ENCODE data around the gene NKD2. TPM values are rescaled to one million over a fixed set of nuclear protein-coding genes. Genes with fewer than 3 reads are reported as not detected.

The NKD2 gene
- total and polyA plus RNA-seq, 9 donors = 1.5 to 5.3 (median 2.3) TPM

DNA sequence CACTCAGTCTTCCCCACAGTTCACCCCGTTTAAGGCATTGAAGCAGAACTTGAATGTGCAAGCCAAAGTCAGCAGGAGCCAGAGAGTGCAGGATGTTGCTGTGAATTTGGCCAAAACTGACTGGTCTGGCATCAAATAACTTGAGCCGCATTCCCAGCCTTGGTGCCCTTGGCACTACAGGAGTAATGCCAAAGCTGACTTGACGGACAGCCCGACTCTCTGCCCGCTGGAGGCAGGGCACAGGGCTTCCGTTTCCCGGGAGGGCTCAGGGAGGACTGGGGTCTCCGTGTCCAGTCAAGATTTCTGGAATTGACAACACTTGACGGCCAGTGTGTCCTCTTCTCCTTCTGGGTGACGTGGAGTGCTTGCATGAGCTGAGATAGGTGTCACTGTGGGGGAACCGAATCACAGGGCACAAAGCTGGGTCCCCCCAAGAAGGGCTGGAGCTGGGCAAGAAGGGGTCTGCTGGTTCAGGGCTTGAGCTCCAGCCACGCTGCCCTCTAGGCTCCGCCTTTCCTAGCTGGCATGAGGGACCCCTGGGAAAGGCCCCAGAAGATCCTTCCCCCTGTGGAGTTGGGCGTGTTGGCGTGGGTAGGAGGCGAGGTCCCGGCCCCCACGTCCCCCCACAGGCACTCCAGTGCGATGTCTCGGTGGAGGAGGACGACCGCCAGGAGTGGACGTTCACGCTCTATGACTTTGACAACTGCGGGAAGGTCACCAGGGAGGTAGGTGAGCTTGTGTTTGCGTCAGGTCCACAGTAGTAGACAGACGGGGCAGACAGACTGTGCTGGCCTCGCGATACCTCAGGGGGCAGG lies 25.2 kb downstream of the NKD2 start:
- Histone ChIP-seq H3K27me3 (ENCODE audit: control insufficient read depth, insufficient read depth, low read length) (peaks cover 3% of the 10 kb centered on the region), H3K36me3 (ENCODE audit: control insufficient read depth, insufficient read depth, low read length) (no peaks in the 10 kb centered on the region), H3K4me3 (ENCODE audit: low read length) (no peak overlapping the region), H3K27ac (ENCODE audit: low read length) (no peak overlapping the region), H3K4me1 (ENCODE audit: control insufficient read depth, insufficient read depth, low read length) (peaks cover 2% of the 10 kb centered on the region), H3K9me3 (replicated peaks; ENCODE audit: control insufficient read depth, low read depth, low read length) (no peaks in the 10 kb centered on the region)
- WGBS (ENCODE audit: insufficient coverage) = 85% methylated on average over 27 of the region's 29 CpGs
- no peak for DNase-seq

DNA sequence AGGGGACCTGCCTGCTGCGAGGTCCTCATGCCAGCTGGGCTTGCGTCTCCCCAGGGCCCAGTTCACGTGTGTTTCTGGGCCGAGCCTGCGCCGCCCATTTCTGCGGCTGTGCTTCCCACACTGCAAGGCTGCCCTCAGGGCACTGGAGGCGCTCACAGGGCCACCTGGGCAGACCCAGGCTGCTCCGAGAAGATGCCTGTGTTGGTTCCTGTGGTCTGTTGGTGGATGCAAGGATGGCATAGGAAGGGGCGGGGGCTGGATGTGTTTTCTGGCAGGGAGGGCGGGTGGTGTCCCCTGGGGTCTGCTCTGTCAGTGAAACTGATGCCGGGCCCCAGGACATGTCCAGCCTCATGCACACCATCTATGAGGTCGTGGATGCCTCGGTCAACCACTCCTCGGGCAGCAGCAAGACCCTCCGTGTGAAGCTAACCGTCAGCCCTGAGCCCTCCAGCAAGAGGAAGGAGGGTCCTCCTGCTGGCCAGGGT lies 25.9 kb downstream of the NKD2 start:
- H3K4me1 ChIP-seq (ENCODE audit: control insufficient read depth, insufficient read depth, low read length) = peaks cover 2% of the 10 kb centered on the region
- H3K27me3 ChIP-seq (ENCODE audit: control insufficient read depth, insufficient read depth, low read length) = no peaks in the 10 kb centered on the region
- no peak overlapping the region for H3K4me3 ChIP-seq (ENCODE audit: low read length)
- H3K9me3 ChIP-seq (replicated peaks; ENCODE audit: control insufficient read depth, low read depth, low read length) = no peaks in the 10 kb centered on the region
- WGBS (ENCODE audit: insufficient coverage) = 85% methylated on average over 14 of the region's 17 CpGs
- no peak overlapping the region for H3K27ac ChIP-seq (ENCODE audit: low read length)
- DNase-seq = no peak
- H3K36me3 ChIP-seq (ENCODE audit: control insufficient read depth, insufficient read depth, low read length) = no peaks in the 10 kb centered on the region

DNA sequence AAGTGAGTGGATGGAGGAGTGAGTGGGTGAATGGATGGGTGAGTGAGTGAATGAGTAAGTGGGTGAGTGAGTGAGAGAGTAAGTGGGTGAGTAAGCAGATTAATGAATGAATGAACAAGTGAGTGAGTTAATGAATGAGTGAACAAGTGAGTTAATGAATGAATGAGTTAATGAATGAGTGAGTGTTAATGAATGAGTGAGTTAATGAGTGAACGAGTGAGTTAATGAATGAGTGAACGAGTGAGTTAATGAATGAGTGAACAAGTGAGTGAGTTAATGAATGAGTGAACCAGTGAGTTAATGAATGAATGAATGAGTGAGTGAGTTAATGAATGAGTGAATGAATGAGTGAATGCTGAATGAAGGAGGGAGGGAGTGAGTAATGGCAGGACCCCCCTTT lies 26.4 kb downstream of the NKD2 start:
- Histone ChIP-seq H3K27me3 (ENCODE audit: control insufficient read depth, insufficient read depth, low read length) (no peaks in the 10 kb centered on the region), H3K36me3 (ENCODE audit: control insufficient read depth, insufficient read depth, low read length) (no peaks in the 10 kb centered on the region), H3K27ac (ENCODE audit: low read length) (no peak overlapping the region), H3K4me3 (ENCODE audit: low read length) (no peak overlapping the region), H3K4me1 (ENCODE audit: control insufficient read depth, insufficient read depth, low read length) (peaks cover 2% of the 10 kb centered on the region), H3K9me3 (replicated peaks; ENCODE audit: control insufficient read depth, low read depth, low read length) (no peaks in the 10 kb centered on the region)
- 96% methylated on average over 2 of the region's 2 CpGs for WGBS (ENCODE audit: insufficient coverage)
- DNase-seq = no peak

DNA sequence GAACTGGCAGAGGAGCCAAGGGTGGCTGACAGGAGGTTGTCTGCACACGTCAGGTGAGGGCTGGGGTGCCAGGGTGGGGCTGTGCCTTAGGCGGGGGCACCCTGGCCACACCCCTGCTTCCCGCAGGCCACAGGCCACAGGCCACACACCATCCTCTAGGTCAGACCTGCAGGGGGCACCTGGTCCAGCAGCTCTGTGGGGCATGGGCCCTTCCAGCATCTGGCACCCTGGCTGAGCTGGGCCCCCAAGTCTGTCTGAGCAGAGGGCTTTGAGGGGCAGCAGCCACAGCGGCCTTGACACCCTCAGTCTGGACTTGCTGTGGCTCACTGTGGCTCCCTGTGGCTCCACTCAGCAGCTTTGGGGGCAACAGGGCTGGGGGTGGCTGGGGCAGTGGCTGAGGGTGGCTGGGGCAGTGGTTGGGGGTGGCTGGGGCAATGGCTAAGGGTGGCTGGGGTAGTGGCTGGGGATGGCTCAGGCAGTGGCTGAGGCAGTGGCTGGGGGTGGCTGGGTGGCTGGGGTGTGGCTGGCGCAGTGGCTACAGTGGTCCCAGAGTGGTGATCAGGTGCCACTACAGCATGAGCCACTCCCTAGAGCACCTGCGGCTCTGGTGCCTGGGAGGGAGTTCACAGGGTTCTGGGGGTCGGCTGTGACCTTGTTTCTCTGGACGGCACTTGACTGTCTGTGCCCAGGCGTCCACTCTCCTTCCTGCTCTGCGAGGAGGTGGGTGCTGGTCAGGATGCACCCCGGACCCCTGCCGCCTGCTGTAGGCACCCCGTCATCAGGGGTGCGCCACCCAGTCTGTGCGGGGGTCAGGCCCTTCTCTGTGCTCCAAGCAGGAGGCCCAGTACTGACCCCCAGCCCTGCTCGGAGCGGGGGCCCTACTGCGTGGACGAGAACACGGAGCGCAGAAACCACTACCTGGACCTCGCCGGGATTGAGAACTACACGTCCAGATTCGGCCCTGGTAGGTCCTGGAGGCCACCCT lies 27.1 kb downstream of the NKD2 start:
- Histone ChIP-seq H3K9me3 (replicated peaks; ENCODE audit: control insufficient read depth, low read depth, low read length) (no peaks in the 10 kb centered on the region), H3K4me1 (ENCODE audit: control insufficient read depth, insufficient read depth, low read length) (peaks cover 2% of the 10 kb centered on the region), H3K27me3 (ENCODE audit: control insufficient read depth, insufficient read depth, low read length) (no peaks in the 10 kb centered on the region), H3K36me3 (ENCODE audit: control insufficient read depth, insufficient read depth, low read length) (no peaks in the 10 kb centered on the region), H3K27ac (ENCODE audit: low read length) (no peak overlapping the region), H3K4me3 (ENCODE audit: low read length) (no peak overlapping the region)
- whole genome bisulfite sequencing (ENCODE audit: insufficient coverage) = 94% methylated on average over 23 of the region's 25 CpGs
- no peak for DNase-seq

DNA sequence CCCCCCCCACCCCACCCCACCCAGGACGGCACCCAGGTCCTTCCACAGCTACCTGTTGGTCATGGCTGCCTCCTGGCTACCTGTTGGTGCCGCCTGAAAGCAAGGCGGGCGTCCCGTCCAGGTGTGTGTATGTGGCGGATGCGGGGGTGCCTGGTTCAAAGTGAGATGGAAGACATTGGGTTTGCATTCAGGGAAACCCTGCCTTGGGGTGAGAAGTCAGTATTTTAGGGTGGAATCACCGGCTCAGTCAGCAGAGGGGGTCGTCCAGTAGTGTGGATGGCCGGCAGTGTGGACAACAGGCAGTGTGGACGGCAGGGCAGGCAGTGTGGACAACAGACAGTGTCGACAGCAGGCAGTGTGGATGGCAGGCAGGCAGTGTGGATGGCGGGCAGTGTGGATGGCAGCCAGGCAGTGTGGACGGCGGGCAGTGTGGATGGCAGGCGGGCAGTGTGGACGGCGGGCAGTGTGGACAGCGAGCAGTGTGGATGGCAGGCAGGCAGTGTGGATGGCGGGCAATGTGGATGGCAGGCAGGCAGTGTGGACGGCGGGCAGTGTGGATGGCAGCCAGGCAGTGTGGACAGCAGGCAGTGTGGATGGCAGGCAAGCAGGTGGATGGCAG lies 28.0 kb downstream of the NKD2 start:
- no peaks in the 10 kb centered on the region for H3K36me3 ChIP-seq (ENCODE audit: control insufficient read depth, insufficient read depth, low read length)
- DNase-seq = no peak
- H3K27ac ChIP-seq (ENCODE audit: low read length) = no peak overlapping the region
- no peak overlapping the region for H3K4me3 ChIP-seq (ENCODE audit: low read length)
- peaks cover 2% of the 10 kb centered on the region for H3K4me1 ChIP-seq (ENCODE audit: control insufficient read depth, insufficient read depth, low read length)
- no peaks in the 10 kb centered on the region for H3K27me3 ChIP-seq (ENCODE audit: control insufficient read depth, insufficient read depth, low read length)
- H3K9me3 ChIP-seq (replicated peaks; ENCODE audit: control insufficient read depth, low read depth, low read length) = no peaks in the 10 kb centered on the region
- WGBS (ENCODE audit: insufficient coverage) = 85% methylated on average over 20 of the region's 22 CpGs

DNA sequence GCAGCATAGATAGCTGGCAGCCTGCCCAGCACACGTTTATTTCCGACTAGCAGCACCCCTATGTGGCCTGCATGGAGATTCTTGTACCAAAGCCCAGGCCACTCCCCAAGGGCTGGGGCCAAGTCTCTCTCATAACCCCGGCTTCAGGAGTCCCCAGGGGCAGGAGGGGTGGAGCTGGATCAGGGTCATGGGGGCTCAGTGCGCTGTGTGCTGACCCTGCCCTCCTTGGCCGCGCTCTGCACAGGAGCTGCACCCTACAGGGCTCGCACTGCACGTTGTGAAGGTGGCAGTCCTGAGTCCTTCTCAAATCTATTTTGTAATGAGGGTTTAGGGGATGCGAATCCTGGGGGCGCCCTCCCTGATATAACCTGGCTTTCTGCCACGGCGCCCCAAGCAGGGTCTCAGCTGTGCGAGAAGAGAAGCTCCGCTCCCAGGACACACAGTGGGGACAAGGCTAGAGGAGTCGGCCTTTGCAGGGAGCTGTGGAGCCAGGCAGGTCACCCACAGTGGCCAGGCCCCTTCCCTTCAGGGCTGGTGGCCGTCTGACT lies 28.6 kb downstream of the NKD2 start:
- no peak overlapping the region for H3K27ac ChIP-seq (ENCODE audit: low read length)
- H3K9me3 ChIP-seq (replicated peaks; ENCODE audit: control insufficient read depth, low read depth, low read length) = no peaks in the 10 kb centered on the region
- H3K4me1 ChIP-seq (ENCODE audit: control insufficient read depth, insufficient read depth, low read length) = peaks cover 2% of the 10 kb centered on the region
- 71% methylated on average over 14 of the region's 16 CpGs for WGBS (ENCODE audit: insufficient coverage)
- H3K4me3 ChIP-seq (ENCODE audit: low read length) = no peak overlapping the region
- DNase-seq = no peak
- H3K27me3 ChIP-seq (ENCODE audit: control insufficient read depth, insufficient read depth, low read length) = no peaks in the 10 kb centered on the region
- H3K36me3 ChIP-seq (ENCODE audit: control insufficient read depth, insufficient read depth, low read length) = no peaks in the 10 kb centered on the region

DNA sequence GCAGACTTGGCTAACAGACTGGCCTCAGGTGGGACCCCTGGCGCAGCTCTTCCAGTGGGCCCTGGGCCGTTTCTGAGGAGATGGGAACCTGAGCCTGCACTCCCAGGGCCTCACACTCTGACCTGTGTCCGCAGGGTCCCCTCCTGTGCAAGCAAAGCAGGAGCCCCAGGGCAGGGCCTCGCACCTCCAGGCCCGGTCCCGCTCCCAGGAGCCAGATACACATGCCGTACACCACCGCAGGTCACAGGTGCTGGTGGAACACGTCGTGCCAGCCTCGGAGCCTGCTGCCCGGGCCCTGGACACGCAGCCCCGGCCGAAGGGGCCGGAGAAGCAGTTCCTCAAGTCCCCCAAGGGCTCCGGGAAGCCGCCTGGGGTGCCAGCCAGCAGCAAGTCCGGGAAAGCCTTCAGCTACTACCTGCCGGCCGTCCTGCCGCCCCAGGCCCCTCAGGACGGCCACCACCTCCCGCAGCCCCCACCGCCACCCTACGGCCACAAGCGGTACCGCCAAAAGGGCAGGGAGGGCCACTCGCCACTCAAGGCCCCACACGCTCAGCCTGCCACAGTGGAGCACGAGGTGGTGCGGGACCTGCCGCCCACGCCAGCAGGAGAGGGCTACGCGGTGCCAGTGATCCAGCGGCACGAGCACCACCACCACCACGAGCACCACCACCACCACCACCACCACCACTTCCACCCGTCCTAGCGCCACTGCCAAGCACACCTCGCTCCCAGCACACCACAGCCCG lies 29.2 kb downstream of the NKD2 start:
- 89% methylated on average over 32 of the region's 43 CpGs for WGBS (ENCODE audit: insufficient coverage)
- peaks cover 2% of the 10 kb centered on the region for H3K4me1 ChIP-seq (ENCODE audit: control insufficient read depth, insufficient read depth, low read length)
- no peaks in the 10 kb centered on the region for H3K9me3 ChIP-seq (replicated peaks; ENCODE audit: control insufficient read depth, low read depth, low read length)
- no peaks in the 10 kb centered on the region for H3K27me3 ChIP-seq (ENCODE audit: control insufficient read depth, insufficient read depth, low read length)
- H3K4me3 ChIP-seq (ENCODE audit: low read length) = no peak overlapping the region
- H3K27ac ChIP-seq (ENCODE audit: low read length) = no peak overlapping the region
- no peak for DNase-seq
- H3K36me3 ChIP-seq (ENCODE audit: control insufficient read depth, insufficient read depth, low read length) = no peaks in the 10 kb centered on the region

DNA sequence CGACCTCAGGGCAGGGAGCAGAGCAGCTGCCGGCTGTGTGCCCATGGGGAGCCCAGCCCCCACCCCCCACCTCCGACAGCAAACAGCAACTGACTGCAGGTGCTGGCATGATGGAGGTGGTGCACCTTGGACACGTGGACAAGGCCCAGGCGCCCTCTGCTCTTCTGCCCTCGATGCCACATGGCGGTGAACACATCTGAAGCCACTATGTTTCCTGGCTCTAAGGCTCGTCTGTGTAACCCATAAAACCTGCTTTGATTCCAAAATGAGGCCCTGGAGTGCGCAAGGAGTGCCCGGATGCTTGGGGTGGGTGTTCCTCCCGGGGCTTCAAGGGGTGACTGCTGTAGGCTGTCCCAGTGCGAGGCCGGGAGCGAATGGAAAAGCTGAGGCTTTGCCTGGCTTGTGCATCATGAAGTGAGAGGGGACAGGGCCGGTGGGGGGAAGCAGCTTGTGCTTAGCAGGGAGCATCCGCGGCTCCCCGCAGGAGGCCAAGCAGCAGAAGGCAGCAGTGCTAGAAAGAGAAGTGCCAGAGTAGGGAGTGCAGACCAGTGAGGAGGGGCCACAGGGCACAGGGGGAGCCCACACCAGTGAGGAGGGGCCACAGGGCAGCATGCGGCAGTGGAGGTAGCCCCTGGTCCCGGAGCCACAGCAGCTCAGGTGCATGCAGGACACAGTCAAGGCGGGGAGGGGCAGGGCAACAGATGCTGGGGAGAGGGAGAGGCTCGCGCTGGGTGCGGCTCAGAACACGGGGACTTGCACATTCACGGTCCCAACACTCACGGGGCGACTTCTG lies 30.0 kb downstream of the NKD2 start:
- Histone ChIP-seq H3K36me3 (ENCODE audit: control insufficient read depth, insufficient read depth, low read length) (no peaks in the 10 kb centered on the region), H3K4me3 (ENCODE audit: low read length) (no peak overlapping the region), H3K27me3 (ENCODE audit: control insufficient read depth, insufficient read depth, low read length) (no peaks in the 10 kb centered on the region), H3K9me3 (replicated peaks; ENCODE audit: control insufficient read depth, low read depth, low read length) (no peaks in the 10 kb centered on the region), H3K4me1 (ENCODE audit: control insufficient read depth, insufficient read depth, low read length) (peaks cover 2% of the 10 kb centered on the region), H3K27ac (ENCODE audit: low read length) (no peak overlapping the region)
- WGBS (ENCODE audit: insufficient coverage) = 79% methylated on average over 26 of the region's 28 CpGs
- no peak for DNase-seq

DNA sequence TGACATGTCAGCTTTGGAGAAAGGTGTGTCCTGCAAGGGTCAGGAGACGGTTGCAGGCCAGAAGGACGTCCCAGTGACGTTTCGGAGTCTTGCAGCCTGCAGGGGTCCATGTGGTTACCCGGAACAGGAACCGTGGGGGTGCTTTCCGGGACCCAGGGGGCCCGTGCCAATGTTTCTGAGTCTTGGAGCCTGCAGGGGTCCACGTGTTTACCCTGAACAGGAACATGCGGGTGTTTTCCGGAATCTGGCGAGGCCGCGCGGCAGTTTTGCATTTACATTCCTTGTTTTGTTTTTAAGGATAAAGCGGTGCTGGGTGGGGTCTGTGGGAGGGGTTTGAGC lies 30.6 kb downstream of the NKD2 start:
- no peak overlapping the region for H3K4me3 ChIP-seq (ENCODE audit: low read length)
- no peak for DNase-seq
- 87% methylated on average over 8 of the region's 16 CpGs for WGBS (ENCODE audit: insufficient coverage)
- peaks cover 2% of the 10 kb centered on the region for H3K4me1 ChIP-seq (ENCODE audit: control insufficient read depth, insufficient read depth, low read length)
- no peaks in the 10 kb centered on the region for H3K36me3 ChIP-seq (ENCODE audit: control insufficient read depth, insufficient read depth, low read length)
- no peaks in the 10 kb centered on the region for H3K9me3 ChIP-seq (replicated peaks; ENCODE audit: control insufficient read depth, low read depth, low read length)
- no peaks in the 10 kb centered on the region for H3K27me3 ChIP-seq (ENCODE audit: control insufficient read depth, insufficient read depth, low read length)
- no peak overlapping the region for H3K27ac ChIP-seq (ENCODE audit: low read length)

All from muscle of leg (tissue), 11 donors.